IPS DF 6.9 (cell line): ENCODE results near the gene ZDHHC8.

ENCODE experiments used
- DNase-seq: peaks from one replicate; pipeline ENCODE4 v3.0.0-alpha.2; 2013; ENCODE audit warnings: low read depth, low spot score
- H3K27ac ChIP-seq: one replicate; pipeline ENCODE4 v1.5.1; 2013; ENCODE audit warnings: low read length, control low read depth
- H3K27me3 ChIP-seq: 2 replicates; pipeline ENCODE4 v1.6.1; 2013; ENCODE audit warnings: mild to moderate bottlenecking, low read length; ENCODE audit not compliant: control insufficient read depth, insufficient read depth
- H3K36me3 ChIP-seq: 2 replicates; pipeline ENCODE4 v1.6.1; 2013; ENCODE audit warnings: low read length; ENCODE audit not compliant: control insufficient read depth, insufficient read depth
- H3K4me1 ChIP-seq: 2 replicates; pipeline ENCODE4 v1.6.1; 2013; ENCODE audit warnings: low read length; ENCODE audit not compliant: control insufficient read depth, insufficient read depth
- H3K4me3 ChIP-seq: 2 replicates; pipeline ENCODE4 v1.5.1; 2013; ENCODE audit warnings: mild to moderate bottlenecking, low read length
- H3K9me3 ChIP-seq: 2 replicates; pipeline ENCODE4 v1.6.1; 2013; ENCODE audit warnings: low read length, inconsistent platforms; ENCODE audit not compliant: control insufficient read depth, insufficient read depth
- WGBS: extraction: QIAGEN DNeasy Blood & Tissue Kit; methylation state at CpG from one replicate; pipeline ENCODE4 v1.1.7; 2013; ENCODE audit warnings: mixed read lengths, missing lambda C conversion rate; ENCODE audit not compliant: insufficient read length, insufficient coverage; 5-methylcytosine and 5-hydroxymethylcytosine counted together

ZDHHC8 gene

GRCh38 chr22:20148414-20148813 lies 16.8 kb downstream of the ZDHHC8 start:
- Histone ChIP-seq H3K4me3 (no peak overlapping the region), H3K27me3 (no peaks in the 10 kb centered on the region), H3K36me3 (no peaks in the 10 kb centered on the region), H3K27ac (no peak overlapping the region), H3K4me1 (no peaks in the 10 kb centered on the region; the same call in 1 of the 2 replicates), H3K9me3 (no peaks in the 10 kb centered on the region)
- no CpG with 5 or more reads among the region's 18 CpGs for WGBS
- no peak for DNase-seq

- no peak for DNase-seq
- H3K4me3 ChIP-seq: no peak overlapping the region
- no peaks in the 10 kb centered on the region for H3K27me3 ChIP-seq
- no peaks in the 10 kb centered on the region for H3K9me3 ChIP-seq
- no peak overlapping the region for H3K27ac ChIP-seq
- no CpG with 5 or more reads among the region's 32 CpGs for WGBS
- H3K4me1 ChIP-seq: no peaks in the 10 kb centered on the region; the same call in 1 of the 2 replicates
- H3K36me3 ChIP-seq: no peaks in the 10 kb centered on the region
Measured at GRCh38 chr22:20149257-20150250, 17.9 kb downstream of the ZDHHC8 start.

GRCh38 chr22:20150381-20151275 lies 19.0 kb downstream of the ZDHHC8 start, which contains the start of gene CCDC188:
Gene CCDC188, minus strand, starts transcription at chr22:20151055. Its CDS starts 69 bp downstream, at chr22:20150986.
- H3K4me3 ChIP-seq: no peak within 1 kb of the TSS
- no peaks in the 10 kb centered on the region; the same call in 1 of the 2 replicates for H3K4me1 ChIP-seq
- no peaks in the 10 kb centered on the region for H3K9me3 ChIP-seq
- no peaks in the 10 kb centered on the region for H3K36me3 ChIP-seq
- no CpG with 5 or more reads among the region's 14 CpGs for WGBS
- H3K27me3 ChIP-seq: no peaks in the 10 kb centered on the region
- H3K27ac ChIP-seq: no peak within 1 kb of the TSS
- no peak for DNase-seq

- no peak for DNase-seq
- WGBS: no CpG with 5 or more reads among the region's 4 CpGs
- Histone ChIP-seq H3K27ac (no peak overlapping the region), H3K4me1 (no peaks in the 10 kb centered on the region; the same call in 1 of the 2 replicates), H3K36me3 (no peaks in the 10 kb centered on the region), H3K9me3 (no peaks in the 10 kb centered on the region), H3K27me3 (no peaks in the 10 kb centered on the region), H3K4me3 (no peak overlapping the region)
Measured at GRCh38 chr22:20151276-20151588, 19.6 kb downstream of the ZDHHC8 start.

GRCh38 chr22:20152464-20152890 lies 20.9 kb downstream of the ZDHHC8 start:
- no peaks in the 10 kb centered on the region for H3K36me3 ChIP-seq
- no peak for DNase-seq
- no peak overlapping the region for H3K27ac ChIP-seq
- no peaks in the 10 kb centered on the region for H3K9me3 ChIP-seq
- H3K4me3 ChIP-seq: no peak overlapping the region
- WGBS: no CpG with 5 or more reads among the region's 14 CpGs
- no peaks in the 10 kb centered on the region for H3K27me3 ChIP-seq
- no peaks in the 10 kb centered on the region for H3K4me1 ChIP-seq

GRCh38 chr22:20153945-20154344 lies 22.3 kb downstream of the ZDHHC8 start:
- Histone ChIP-seq H3K4me1 (no peaks in the 10 kb centered on the region), H3K27me3 (no peaks in the 10 kb centered on the region), H3K4me3 (no peak overlapping the region), H3K9me3 (no peaks in the 10 kb centered on the region), H3K27ac (no peak overlapping the region), H3K36me3 (no peaks in the 10 kb centered on the region)
- no CpG with 5 or more reads among the region's 16 CpGs for WGBS
- DNase-seq: no peak

- Histone ChIP-seq H3K27ac (no peak overlapping the region), H3K9me3 (no peaks in the 10 kb centered on the region), H3K36me3 (no peaks in the 10 kb centered on the region), H3K4me3 (no peak overlapping the region), H3K27me3 (no peaks in the 10 kb centered on the region), H3K4me1 (no peaks in the 10 kb centered on the region)
- no CpG with 5 or more reads among the region's 14 CpGs for WGBS
- DNase-seq: no peak
Measured at GRCh38 chr22:20154602-20155187, 23.1 kb downstream of the ZDHHC8 start.

GRCh38 chr22:20155330-20156041 lies 23.9 kb downstream of the ZDHHC8 start:
- Histone ChIP-seq H3K27me3 (no peaks in the 10 kb centered on the region), H3K4me3 (no peak overlapping the region)
- DNase-seq: no peak

GRCh38 chr22:20156042-20156389 lies 24.4 kb downstream of the ZDHHC8 start:
- H3K27me3 ChIP-seq: no peaks in the 10 kb centered on the region
- H3K9me3 ChIP-seq: no peaks in the 10 kb centered on the region
- H3K27ac ChIP-seq: no peak overlapping the region
- no peaks in the 10 kb centered on the region for H3K4me1 ChIP-seq
- H3K4me3 ChIP-seq: no peak overlapping the region
- WGBS: no CpG with 5 or more reads among the region's 7 CpGs
- H3K36me3 ChIP-seq: no peaks in the 10 kb centered on the region
- no peak for DNase-seq

More at GRCh38 chr22:20155330-20156041, 23.9 kb downstream of the ZDHHC8 start:
- H3K9me3 ChIP-seq: no peaks in the 10 kb centered on the region
- no peaks in the 10 kb centered on the region for H3K4me1 ChIP-seq
- no CpG with 5 or more reads among the region's 30 CpGs for WGBS
- H3K36me3 ChIP-seq: no peaks in the 10 kb centered on the region
- no peak overlapping the region for H3K27ac ChIP-seq
